Measurements from ENCODE around the gene HECTD4. TPM values are rescaled to one million over a fixed set of nuclear protein-coding genes. Genes with fewer than 3 reads are reported as not detected.

Gene HECTD4
- total RNA-seq, 1 experiment from 2014 or later, result 31.2 TPM

DNA sequence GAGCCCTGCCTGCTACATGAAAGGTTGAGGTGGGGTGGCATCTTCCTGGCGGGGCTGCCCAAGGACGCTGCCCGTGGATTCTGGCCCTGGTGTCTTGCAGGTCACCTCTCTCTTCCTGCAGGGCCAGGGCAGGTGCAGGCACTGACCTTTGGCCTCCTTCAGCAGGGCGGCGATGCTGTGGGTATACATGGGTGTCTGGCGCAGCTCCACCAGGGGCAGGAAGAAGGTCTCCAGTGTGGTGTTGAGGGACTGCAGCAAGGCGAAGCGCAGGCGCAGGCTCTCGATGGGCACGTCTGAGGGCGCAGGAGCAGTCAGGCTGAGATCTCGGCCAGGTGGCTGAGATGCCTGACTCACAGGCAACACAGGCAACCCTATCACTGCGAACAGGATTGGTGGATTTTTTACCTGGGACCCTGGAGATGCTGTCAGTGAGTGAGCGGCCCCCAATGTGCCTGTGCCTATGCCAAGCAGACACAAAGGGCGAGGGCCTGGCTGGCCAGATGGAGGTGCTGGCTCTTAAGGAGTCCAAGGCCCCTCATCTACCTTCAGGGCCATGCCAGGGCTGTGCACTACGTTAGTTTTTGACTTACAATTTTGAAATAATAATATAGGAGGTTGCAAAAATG is 211.1 kb downstream of the HECTD4 start:
- Histone ChIP-seq H3K79me2 (ENCODE audit: insufficient read depth, low read length) (no peaks in the 10 kb centered on the region), H2AFZ (ENCODE audit: low read depth, low read length, poor library complexity, severe bottlenecking) (no peak overlapping the region), H4K20me1 (ENCODE audit: insufficient read depth) (no peaks in the 10 kb centered on the region), H3K4me1 (ENCODE audit: control insufficient read depth in 1 of 2, insufficient read depth in 2 of 2, low read length in 2 of 2) (no peaks in the 10 kb centered on the region; a peak in 1 of 4 replicates), H3K9ac (ENCODE audit: low read length) (no peak overlapping the region), H3K27ac (ENCODE audit: low read depth, low read length) (no peak overlapping the region), H3K4me3 (replicated peaks in 1 of 2; ENCODE audit: low read depth in 1 of 2, low read length in 2 of 2) (no peak overlapping the region), H3K9me2 (ENCODE audit: insufficient read depth) (no peaks in the 10 kb centered on the region), H3K9me3 (ENCODE audit: control insufficient read depth in 1 of 2, insufficient read depth in 1 of 2, low read depth in 1 of 2, low read length in 2 of 2) (no peaks in the 10 kb centered on the region), H3K36me3 (ENCODE audit: control insufficient read depth in 1 of 2, insufficient read depth in 2 of 2, low read length in 2 of 2) (no peaks in the 10 kb centered on the region; a peak in 1 of 4 replicates), H3K27me3 (ENCODE audit: insufficient read depth, low read length) (no peaks in the 10 kb centered on the region), H3K4me2 (ENCODE audit: low read length) (no peak overlapping the region)
- TF ChIP-seq POLR2A (IDR thresholded peaks at IDR 0.05; ENCODE audit: borderline replicate concordance, extremely low read depth, insufficient read depth, insufficient read length), result no peak
- no peak for TF ChIP-seq FOSL1 (IDR thresholded peaks at IDR 0.05; ENCODE audit: low read depth)
- TF ChIP-seq SRF (IDR thresholded peaks at IDR 0.05; ENCODE audit: low read depth), result no peak
- TF ChIP-seq, protein P1, sequence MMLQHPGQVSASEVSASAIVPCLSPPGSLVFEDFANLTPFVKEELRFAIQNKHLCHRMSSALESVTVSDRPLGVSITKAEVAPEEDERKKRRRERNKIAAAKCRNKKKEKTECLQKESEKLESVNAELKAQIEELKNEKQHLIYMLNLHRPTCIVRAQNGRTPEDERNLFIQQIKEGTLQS (IDR thresholded peaks at IDR 0.05), result no peak
- no peak for TF ChIP-seq RAD21 (IDR thresholded peaks at IDR 0.05; ENCODE audit: low read depth)
- TF ChIP-seq, protein P2, sequence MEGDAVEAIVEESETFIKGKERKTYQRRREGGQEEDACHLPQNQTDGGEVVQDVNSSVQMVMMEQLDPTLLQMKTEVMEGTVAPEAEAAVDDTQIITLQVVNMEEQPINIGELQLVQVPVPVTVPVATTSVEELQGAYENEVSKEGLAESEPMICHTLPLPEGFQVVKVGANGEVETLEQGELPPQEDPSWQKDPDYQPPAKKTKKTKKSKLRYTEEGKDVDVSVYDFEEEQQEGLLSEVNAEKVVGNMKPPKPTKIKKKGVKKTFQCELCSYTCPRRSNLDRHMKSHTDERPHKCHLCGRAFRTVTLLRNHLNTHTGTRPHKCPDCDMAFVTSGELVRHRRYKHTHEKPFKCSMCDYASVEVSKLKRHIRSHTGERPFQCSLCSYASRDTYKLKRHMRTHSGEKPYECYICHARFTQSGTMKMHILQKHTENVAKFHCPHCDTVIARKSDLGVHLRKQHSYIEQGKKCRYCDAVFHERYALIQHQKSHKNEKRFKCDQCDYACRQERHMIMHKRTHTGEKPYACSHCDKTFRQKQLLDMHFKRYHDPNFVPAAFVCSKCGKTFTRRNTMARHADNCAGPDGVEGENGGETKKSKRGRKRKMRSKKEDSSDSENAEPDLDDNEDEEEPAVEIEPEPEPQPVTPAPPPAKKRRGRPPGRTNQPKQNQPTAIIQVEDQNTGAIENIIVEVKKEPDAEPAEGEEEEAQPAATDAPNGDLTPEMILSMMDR (IDR thresholded peaks at IDR 0.05 in 2 of 3, conservative IDR thresholded peaks at IDR 0.05 in 1 of 3; ENCODE audit: borderline replicate concordance in 1 of 3, insufficient read depth in 1 of 3, low read depth in 2 of 3, low read length in 2 of 3), result no peak
- no peak for TF ChIP-seq EGR1 (IDR thresholded peaks at IDR 0.05; ENCODE audit: low read depth)
- TF ChIP-seq EZH2 (IDR thresholded peaks at IDR 0.05), result no peak
- no peak for TF ChIP-seq ZNF274 (IDR thresholded peaks at IDR 0.05; ENCODE audit: low read depth, low read length)
- TF ChIP-seq YY1 (IDR thresholded peaks at IDR 0.05; ENCODE audit: extremely low read depth, insufficient replicate concordance, low read depth, low read length), result no peak
- no peak for TF ChIP-seq EZH2phosphoT487 (IDR thresholded peaks at IDR 0.05; ENCODE audit: borderline replicate concordance)
- TF ChIP-seq CBX3 (IDR thresholded peaks at IDR 0.05; ENCODE audit: low read depth), result no peak
- no peak for TF ChIP-seq TCF7L2 (IDR thresholded peaks at IDR 0.05; ENCODE audit: borderline replicate concordance, extremely low read depth, insufficient read depth, insufficient read length)
- no peak for TF ChIP-seq MAX (IDR thresholded peaks at IDR 0.05)
- no peak for TF ChIP-seq ELF1 (IDR thresholded peaks at IDR 0.05; ENCODE audit: borderline replicate concordance, low read depth)
- TF ChIP-seq, protein P3, sequence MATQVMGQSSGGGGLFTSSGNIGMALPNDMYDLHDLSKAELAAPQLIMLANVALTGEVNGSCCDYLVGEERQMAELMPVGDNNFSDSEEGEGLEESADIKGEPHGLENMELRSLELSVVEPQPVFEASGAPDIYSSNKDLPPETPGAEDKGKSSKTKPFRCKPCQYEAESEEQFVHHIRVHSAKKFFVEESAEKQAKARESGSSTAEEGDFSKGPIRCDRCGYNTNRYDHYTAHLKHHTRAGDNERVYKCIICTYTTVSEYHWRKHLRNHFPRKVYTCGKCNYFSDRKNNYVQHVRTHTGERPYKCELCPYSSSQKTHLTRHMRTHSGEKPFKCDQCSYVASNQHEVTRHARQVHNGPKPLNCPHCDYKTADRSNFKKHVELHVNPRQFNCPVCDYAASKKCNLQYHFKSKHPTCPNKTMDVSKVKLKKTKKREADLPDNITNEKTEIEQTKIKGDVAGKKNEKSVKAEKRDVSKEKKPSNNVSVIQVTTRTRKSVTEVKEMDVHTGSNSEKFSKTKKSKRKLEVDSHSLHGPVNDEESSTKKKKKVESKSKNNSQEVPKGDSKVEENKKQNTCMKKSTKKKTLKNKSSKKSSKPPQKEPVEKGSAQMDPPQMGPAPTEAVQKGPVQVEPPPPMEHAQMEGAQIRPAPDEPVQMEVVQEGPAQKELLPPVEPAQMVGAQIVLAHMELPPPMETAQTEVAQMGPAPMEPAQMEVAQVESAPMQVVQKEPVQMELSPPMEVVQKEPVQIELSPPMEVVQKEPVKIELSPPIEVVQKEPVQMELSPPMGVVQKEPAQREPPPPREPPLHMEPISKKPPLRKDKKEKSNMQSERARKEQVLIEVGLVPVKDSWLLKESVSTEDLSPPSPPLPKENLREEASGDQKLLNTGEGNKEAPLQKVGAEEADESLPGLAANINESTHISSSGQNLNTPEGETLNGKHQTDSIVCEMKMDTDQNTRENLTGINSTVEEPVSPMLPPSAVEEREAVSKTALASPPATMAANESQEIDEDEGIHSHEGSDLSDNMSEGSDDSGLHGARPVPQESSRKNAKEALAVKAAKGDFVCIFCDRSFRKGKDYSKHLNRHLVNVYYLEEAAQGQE (IDR thresholded peaks at IDR 0.05; ENCODE audit: low read depth), result no peak
- no peak for TF ChIP-seq ZFX (IDR thresholded peaks at IDR 0.05)
- TF ChIP-seq CEBPB (IDR thresholded peaks at IDR 0.05; ENCODE audit: low read depth), result no peak
- TF ChIP-seq POLR2AphosphoS5 (IDR thresholded peaks at IDR 0.05; ENCODE audit: low read depth, low read length), result no peak
- TF ChIP-seq SIN3A (IDR thresholded peaks at IDR 0.05; ENCODE audit: low read depth), result no peak
- POLR2A ChIA-PET, result no interaction called here
- no peak for ATAC-seq
- RAD21 ChIA-PET (ENCODE audit: low non-redundant PET in 1 of 2, low total read pairs in 2 of 2, uncharacterized antibody in 2 of 2, unreplicated experiment in 2 of 2), result no interaction called here
- CTCF ChIA-PET, result no interaction called here
- no peak for DNase-seq (ENCODE audit: low read depth, low spot score)
- intact Hi-C loops (cut with micrococcal nuclease), result no loop called here
- BruUV-seq (replicated peaks), result no TSS peak
